K562 (cell line): ENCODE measurements around the gene LARP6. TPM values are rescaled to one million over a fixed set of nuclear protein-coding genes. Genes with fewer than 3 reads are reported as not detected.
"Not testable (repeated sequence)": the region's sequence is repeated elsewhere in the genome, so short reads cannot be mapped to it uniquely, and the experiment has no call there.

Experiments used
- ATAC-seq: fragments of 200-7000 bp; cut with Tn5 transposase; 3 replicates; pipeline ENCODE4 v1.9.1; 2020; ENCODE audit warnings: moderate library complexity
- BruUV-seq: library from RNA; stranded (reverse); fragments of 400-500 nt; replicated peaks from 2 replicates; lab custom pipeline; 2021; lab: Mats Ljungman, UMichigan
- CTCF ChIA-PET: fragments of 300-600 bp; formaldehyde crosslinking; extraction: SDS; loops from one replicate; lab custom pipeline; 2021; ENCODE audit warnings: low intra/inter-chr PET ratio; lab: Yijun Ruan, JAX
- POLR2A ChIA-PET: fragments of 300-600, 350-650 bp; sonication (Branson Sonifier 250); formaldehyde crosslinking; extraction: SDS; loops from one replicate; lab custom pipeline; 2021; ENCODE audit warnings: antibody characterized with exemption, inconsistent platforms; lab: Yijun Ruan, JAX
- DNase-seq, 4 experiments: peaks; one replicate each; pipeline versions ENCODE4 v3.0.0 to v3.0.0-alpha.2; 2011 to 2018; ENCODE audit warnings: low spot score in 3 of 4, mixed read lengths in 3 of 4; ENCODE audit errors: extremely low read depth in 1 of 4
- FAIRE-seq: peaks from 2 replicates; lab custom pipeline; 2011; peaks lifted over from hg19 to GRCh38; lab: Jason Lieb, UNC
- H2AFZ ChIP-seq: 2 replicates; pipeline ENCODE4 v1.6.0; 2011; ENCODE audit warnings: low read depth, low read length, control low read depth, inconsistent platforms
- H3K27ac ChIP-seq: fragments of 200-600 bp; 3 replicates; pipeline ENCODE4 v1.8.0; 2011; ENCODE audit warnings: low read depth, mild to moderate bottlenecking, control low read depth, inconsistent platforms, low read length, moderate library complexity, mixed read lengths; ENCODE audit errors: extremely low read depth
- H3K27me3 ChIP-seq, 2 experiments: fragments of 300-600 bp in 1 of 2; 2 replicates in 1 of 2; 3 replicates in 1 of 2; pipeline versions ENCODE4 v1.6.0 to v1.8.0; 2011; ENCODE audit warnings: inconsistent platforms in 2 of 2, low read length in 2 of 2, mild to moderate bottlenecking in 1 of 2, mixed read lengths in 1 of 2, moderate library complexity in 1 of 2; ENCODE audit not compliant: control insufficient read depth in 2 of 2, insufficient read depth in 2 of 2
- H3K36me3 ChIP-seq: fragments of 300-600 bp; 3 replicates; pipeline ENCODE4 v1.8.0; 2011; ENCODE audit warnings: mild to moderate bottlenecking, low read length, inconsistent platforms; ENCODE audit not compliant: control insufficient read depth, insufficient read depth
- H3K4me1 ChIP-seq, 2 experiments: fragments of 200-600 bp in 1 of 2; replicated peaks in 1 of 2; 2 replicates in 1 of 2; 3 replicates in 1 of 2; pipeline versions ENCODE4 v1.5.1 to v1.8.0; 2011; ENCODE audit warnings: inconsistent platforms in 2 of 2, low read length in 2 of 2, mild to moderate bottlenecking in 1 of 2, mixed read lengths in 1 of 2, moderate library complexity in 1 of 2; ENCODE audit not compliant: control insufficient read depth in 2 of 2, insufficient read depth in 2 of 2
- H3K4me2 ChIP-seq: 2 replicates; pipeline ENCODE4 v1.6.1; 2011; ENCODE audit warnings: low read length, control low read depth, inconsistent platforms, mixed read lengths; ENCODE audit not compliant: insufficient read depth
- H3K4me3 ChIP-seq: fragments of 200-600 bp; sonication (generic), shearing (Covaris generic); 2 replicates; pipeline ENCODE4 v1.5.1; 2016; ENCODE audit warnings: control low read depth, inconsistent platforms
- H3K79me2 ChIP-seq: fragments of 200-600 bp; 3 replicates; pipeline ENCODE4 v1.8.0; 2011; ENCODE audit warnings: low read length, inconsistent platforms; ENCODE audit not compliant: control insufficient read depth, insufficient read depth
- H3K9ac ChIP-seq, 2 experiments: 2 replicates each; pipeline versions ENCODE4 v1.6.0 to v1.6.1; 2011; ENCODE audit warnings: low read depth in 2 of 2, low read length in 2 of 2, control low read depth in 1 of 2, inconsistent platforms in 1 of 2, mild to moderate bottlenecking in 1 of 2, mixed read lengths in 1 of 2; ENCODE audit not compliant: insufficient read depth in 1 of 2
- H3K9me1 ChIP-seq: one replicate; pipeline ENCODE4 v1.6.0; 2011; ENCODE audit warnings: inconsistent platforms, mild to moderate bottlenecking, low read length, moderate library complexity; ENCODE audit not compliant: control insufficient read depth, insufficient read depth
- H3K9me3 ChIP-seq: replicated peaks from 2 replicates; pipeline ENCODE4 v1.5.1; 2011; ENCODE audit warnings: low read depth, low read length, inconsistent platforms; ENCODE audit not compliant: control insufficient read depth, insufficient read depth
- H4K20me1 ChIP-seq: replicated peaks from 2 replicates; pipeline ENCODE4 v1.6.1; 2011; ENCODE audit warnings: low read length, inconsistent platforms, mixed read lengths; ENCODE audit not compliant: control insufficient read depth, insufficient read depth
- HEY1 ChIP-seq: fragments of 250-450 bp; sonication (Bioruptor Pico); IDR thresholded peaks from 2 replicates; pipeline ENCODE4 v1.5.0; 2020; ENCODE audit warnings: mild to moderate bottlenecking, moderate library complexity, borderline replicate concordance
- PHF20 ChIP-seq: fragments of 450-650 bp; IDR thresholded peaks from 2 replicates; pipeline ENCODE4 v1.6.1; 2018; ENCODE audit not compliant: partially characterized antibody
- SPI1 ChIP-seq: IDR thresholded peaks from 2 replicates; pipeline ENCODE4 v1.6.1; 2011; ENCODE audit warnings: low read depth, low read length, control low read depth, borderline replicate concordance
- ZNF707 ChIP-seq: fragments of 250-450 bp; sonication (Bioruptor Pico); conservative IDR thresholded peaks from 2 replicates; pipeline ENCODE4 v1.8.0; 2022; ENCODE audit warnings: inconsistent platforms, mild to moderate bottlenecking, moderate library complexity
- WGBS: fragments of 100-300 bp; shearing (Covaris generic); methylation state at CpG from one replicate; pipeline ENCODE4 v1.1.6; 2016; ENCODE audit warnings: low coverage, mixed read lengths; ENCODE audit not compliant: insufficient coverage; ENCODE audit errors: missing lambda C conversion rate; 5-methylcytosine and 5-hydroxymethylcytosine counted together
- in situ Hi-C: fragments of 300-500 bp; cut with MboI; formaldehyde crosslinking; loops from 4 replicates; pipeline ENCODE4 v1.15.0; 2018; ENCODE audit warnings: inconsistent platforms, mixed read lengths
- intact Hi-C: fragments of 100-400 bp; cut with micrococcal nuclease; formaldehyde crosslinking; loops from 2 replicates; pipeline ENCODE4 v1.14.2; 2022
- polyA plus RNA-seq, 8 experiments: library from polyadenylated mRNA; depleted of rRNA in 4 of 8; stranded (reverse) in 5 of 8; unstranded in 3 of 8; fragments of >200 nt; fragmentation: Nextera tagmentation in 2 of 8; fragmentation: Illumina TruSeq in 1 of 8; extraction: Ambion mirVana in 2 of 8; extraction: Trizol in 1 of 8; gene quantifications; 2 replicates each; pipeline versions ENCODE4 v1.2.1 to v1.2.3, GENCODE V29; 2011 to 2014; ENCODE audit warnings: inconsistent platforms in 1 of 8, missing spikeins in 1 of 8
- total RNA-seq, 7 experiments: library from RNA; depleted of rRNA in 6 of 7; stranded (reverse); fragments of >200 nt in 6 of 7; fragmentation: Illumina TruSeq in 2 of 7; extraction: Trizol in 2 of 7; gene quantifications; 2 replicates each; pipeline versions ENCODE4 v1.2.1 to v1.2.3, GENCODE V29; 2011 to 2021; ENCODE audit warnings: low replicate concordance in 1 of 7

LARP6 gene
- total and polyA plus RNA-seq, 9 of the 15 experiments (the other 6 are each of a cell fraction or from before 2014, with no cell fraction given): not detected

DNA sequence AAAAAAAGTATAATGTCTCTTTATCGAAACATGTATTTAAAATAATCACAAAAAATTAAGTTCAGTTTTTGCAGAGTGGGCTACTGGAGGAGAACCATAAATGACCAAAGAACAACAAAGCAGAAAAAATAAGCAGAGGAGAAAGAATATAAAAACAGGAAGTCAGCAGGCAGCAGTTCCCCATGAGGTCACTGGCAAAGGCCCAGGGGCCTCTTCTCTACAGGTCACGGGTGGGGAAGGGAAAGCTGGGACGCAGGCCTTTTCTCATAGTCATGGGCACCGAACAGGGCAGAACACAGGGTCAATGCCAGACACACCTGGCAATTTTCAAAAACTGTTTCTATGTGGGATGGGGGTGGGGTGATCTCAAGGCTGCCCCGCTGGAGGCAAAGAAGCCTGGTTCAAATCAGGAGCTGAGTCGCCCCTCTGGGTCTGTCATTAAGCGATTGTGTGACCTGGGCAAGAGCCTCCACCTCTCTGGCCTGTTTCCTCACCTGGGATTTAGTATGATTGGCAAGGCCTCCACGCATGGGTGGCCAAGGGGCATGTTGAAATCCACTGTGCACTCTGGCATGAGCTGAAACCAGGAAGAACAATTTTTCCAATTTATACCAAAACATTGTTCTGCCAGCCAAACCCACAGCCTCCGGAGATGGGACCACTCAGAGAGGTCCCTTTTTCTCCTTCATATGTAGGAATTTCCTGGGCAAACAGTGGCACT lies 46.8 kb downstream of the LARP6 start:
- no peaks in the 10 kb centered on the region for H3K36me3 ChIP-seq
- FAIRE-seq (no peak), ATAC-seq (no peak), DNase-seq (no peak)
- no peaks in the 10 kb centered on the region for H3K9me1 ChIP-seq
- H3K27ac ChIP-seq: no peak overlapping the region
- no TSS peak for BruUV-seq
- ChIA-PET CTCF (no interaction called here), POLR2A (no interaction called here)
- no peaks in the 10 kb centered on the region for H3K9me3 ChIP-seq
- no peak overlapping the region for H2AFZ ChIP-seq
- intact Hi-C loops: no loop called here
- no peaks in the 10 kb centered on the region for H3K79me2 ChIP-seq
- H3K27me3 ChIP-seq: no peaks in the 10 kb centered on the region
- H3K4me3 ChIP-seq: no peak overlapping the region
- TF ChIP-seq PHF20 (no peak), SPI1 (peak; percentile 73; the same call in 1 of the 2 replicates), HEY1 (CRISPR knock-in tag) (no peak), ZNF707 (CRISPR knock-in tag) (no peak)
- no peak overlapping the region for H3K9ac ChIP-seq
- WGBS: 1% methylated on average over 9 of the region's 9 CpGs
- H4K20me1 ChIP-seq: no peaks in the 10 kb centered on the region
- in situ Hi-C loops: no loop called here
- no peaks in the 10 kb centered on the region for H3K4me1 ChIP-seq
- H3K4me2 ChIP-seq: no peak overlapping the region

DNA sequence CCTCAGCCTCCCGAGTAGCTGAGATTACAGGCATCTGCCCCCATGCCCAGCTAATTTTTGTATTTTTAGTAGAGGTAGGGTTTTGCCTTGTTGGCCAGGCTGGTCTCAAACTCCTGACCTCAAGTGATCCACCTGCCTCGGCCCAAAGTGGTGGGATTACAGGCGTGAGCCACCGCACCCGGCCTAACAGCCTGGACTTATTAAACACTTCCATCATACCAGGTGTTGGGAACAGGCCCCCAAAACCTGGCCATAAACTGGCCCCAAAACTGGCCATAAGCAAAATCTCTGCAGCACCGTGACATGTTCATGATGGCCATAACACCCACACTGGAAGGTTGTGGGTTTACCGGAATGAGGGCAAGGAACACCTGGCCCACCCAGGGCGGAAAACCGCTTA lies 49.6 kb downstream of the LARP6 start:
- H3K27me3 ChIP-seq, BruUV-seq, intact Hi-C loops, H3K9me1 ChIP-seq, POLR2A ChIA-PET, H3K9me3 ChIP-seq, H3K36me3 ChIP-seq, H3K27ac ChIP-seq, in situ Hi-C loops, H3K9ac ChIP-seq, FAIRE-seq, H2AFZ ChIP-seq, CTCF ChIA-PET, H3K79me2 ChIP-seq, DNase-seq, ATAC-seq, H3K4me1 ChIP-seq, H3K4me3 ChIP-seq, H4K20me1 ChIP-seq, H3K4me2 ChIP-seq: not testable (repeated sequence)
- 0% methylated on average over 6 of the region's 9 CpGs for WGBS
